B cell (primary cell): Measurements from ENCODE around the gene MUC20. TPM values are rescaled to one million over a fixed set of nuclear protein-coding genes. Genes with fewer than 3 reads are reported as not detected.

Experiments used
- ATAC-seq: fragments of 200-7000 bp; cut with Tn5 transposase; one replicate; pipeline ENCODE4 v1.10.0; 2021; ENCODE audit warnings: low read depth, mild to moderate bottlenecking, moderate number of reproducible peaks, moderate library complexity
- CTCF ChIA-PET: fragments of 350-600 bp; sonication (Branson Sonifier 250); formaldehyde crosslinking; loops from one replicate; lab custom pipeline; 2021; ENCODE audit warnings: antibody characterized with exemption, inconsistent platforms; lab: Charles Lee
- POLR2A ChIA-PET: fragments of 350-600 bp; sonication (Branson Sonifier 250); formaldehyde crosslinking; loops from one replicate; lab custom pipeline; 2021; ENCODE audit warnings: antibody characterized with exemption; lab: Charles Lee
- DNase-seq: peaks from one replicate; pipeline ENCODE4 v3.0.0; 2013
- H2AFZ ChIP-seq: 2 replicates; pipeline ENCODE4 v1.6.1; 2012; ENCODE audit warnings: mild to moderate bottlenecking, low read depth, low read length; ENCODE audit not compliant: insufficient read depth, poor library complexity, severe bottlenecking
- H3K27ac ChIP-seq, 2 donors: 1 replicate in 1 of 2; 2 replicates in 1 of 2; pipeline ENCODE4 v1.5.1; 2012 to 2013; ENCODE audit warnings: low read length in 2 of 2, mild to moderate bottlenecking in 2 of 2, moderate library complexity in 1 of 2
- H3K27me3 ChIP-seq, 4 experiments: fragments of 200-600 bp in 1 of 4; sonication (generic) in 1 of 4; replicated peaks in 1 of 4; 1 replicate in 2 of 4; 2 replicates in 2 of 4; pipeline versions ENCODE4 v1.6.1 to v1.7.0; 2013 to 2016; ENCODE audit warnings: low read length in 3 of 4, mild to moderate bottlenecking in 2 of 4, mixed read lengths in 1 of 4, moderate library complexity in 1 of 4; ENCODE audit not compliant: insufficient read depth in 4 of 4, control insufficient read depth in 3 of 4; ENCODE audit errors: control extremely low read depth in 1 of 4
- H3K36me3 ChIP-seq, 2 experiments: replicated peaks in 1 of 2; 1 replicate in 1 of 2; 2 replicates in 1 of 2; pipeline versions ENCODE4 v1.6.1 to v1.7.1; 2013; ENCODE audit warnings: low read length in 1 of 2; ENCODE audit not compliant: insufficient read depth in 2 of 2, control insufficient read depth in 1 of 2; ENCODE audit errors: control extremely low read depth in 1 of 2, extremely low read depth in 1 of 2
- H3K4me1 ChIP-seq, 2 donors: fragments of 200-600 bp in 1 of 2; sonication (generic) in 1 of 2; 1 replicate in 1 of 2; 2 replicates in 1 of 2; pipeline versions ENCODE4 v1.5.1 to v1.6.1; 2013 to 2017; ENCODE audit warnings: low read length in 2 of 2; ENCODE audit not compliant: control insufficient read depth in 2 of 2, insufficient read depth in 2 of 2
- H3K4me2 ChIP-seq: replicated peaks from 2 replicates; pipeline ENCODE3; 2012; ENCODE audit warnings: mild to moderate bottlenecking, low read depth, low read length; ENCODE audit not compliant: poor library complexity, severe bottlenecking
- H3K4me3 ChIP-seq, 5 experiments: fragments of 200-600 bp in 1 of 5; sonication (generic) in 1 of 5; 1 replicate in 3 of 5; 2 replicates in 2 of 5; pipeline versions ENCODE4 v1.5.1 to v1.7.0; 2011 to 2016; ENCODE audit warnings: low read length in 4 of 5, mild to moderate bottlenecking in 4 of 5, low read depth in 2 of 5, control low read depth in 1 of 5, moderate library complexity in 1 of 5; ENCODE audit not compliant: insufficient read depth in 1 of 5; ENCODE audit errors: control extremely low read depth in 1 of 5, extremely low read depth in 1 of 5
- H3K79me2 ChIP-seq: fragments of 200-600 bp; sonication (generic); one replicate; pipeline ENCODE4 v1.6.0; 2016; ENCODE audit warnings: low read length; ENCODE audit not compliant: control insufficient read depth, insufficient read depth
- H3K9ac ChIP-seq: fragments of 200-600 bp; sonication (generic); 2 replicates; pipeline ENCODE4 v1.6.1; 2017; ENCODE audit warnings: mild to moderate bottlenecking, low read length, moderate library complexity
- H3K9me3 ChIP-seq, 3 donors: one replicate each; pipeline versions ENCODE4 v1.6.1 to v1.7.1; 2013; ENCODE audit warnings: low read length in 2 of 3; ENCODE audit not compliant: control insufficient read depth in 2 of 3, insufficient read depth in 1 of 3; ENCODE audit errors: control extremely low read depth in 1 of 3
- H4K20me1 ChIP-seq: 2 replicates; pipeline ENCODE4 v1.6.0; 2012; ENCODE audit warnings: mild to moderate bottlenecking, low read length; ENCODE audit not compliant: insufficient read depth, control insufficient read depth, poor library complexity, severe bottlenecking
- H3K27ac Mint-ChIP-seq: one replicate; pipeline ENCODE4 v1.8.0; 2021; ENCODE audit warnings: mixed read lengths
- H3K27me3 Mint-ChIP-seq: one replicate; pipeline ENCODE4 v1.8.0; 2021; ENCODE audit warnings: mixed read lengths
- H3K4me1 Mint-ChIP-seq: one replicate; pipeline ENCODE4 v1.8.0; 2021; ENCODE audit warnings: mixed read lengths
- H3K4me3 Mint-ChIP-seq: one replicate; pipeline ENCODE4 v1.8.0; 2021; ENCODE audit warnings: mixed read lengths
- H3K9me3 Mint-ChIP-seq: one replicate; pipeline ENCODE4 v1.8.0; 2022; ENCODE audit warnings: mixed read lengths; ENCODE audit not compliant: insufficient read depth
- CTCF ChIP-seq: fragments of 200-600 bp; IDR thresholded peaks from one replicate; pipeline ENCODE4 v1.8.0; 2022; ENCODE audit warnings: antibody characterized with exemption, mild to moderate bottlenecking
- EZH2 ChIP-seq: IDR thresholded peaks from 2 replicates; pipeline ENCODE4 v1.6.1; 2012; ENCODE audit warnings: borderline replicate concordance, low read depth, mild to moderate bottlenecking, moderate library complexity, low read length; ENCODE audit not compliant: insufficient read depth, poor library complexity, severe bottlenecking
- WGBS: methylation state at CpG from one replicate; pipeline ENCODE4 v1.1.5; 2013; ENCODE audit warnings: missing lambda C conversion rate; ENCODE audit not compliant: insufficient coverage; 5-methylcytosine and 5-hydroxymethylcytosine counted together
- intact Hi-C: fragments of 100-400 bp; cut with micrococcal nuclease; formaldehyde crosslinking; loops from one replicate; pipeline ENCODE4 v1.10.0; 2022
- polyA plus RNA-seq: library from polyadenylated mRNA; depleted of rRNA; stranded (reverse); fragments of >200 nt; gene quantifications from 2 replicates; pipeline ENCODE4 v1.2.3, GENCODE V29; 2012
- total RNA-seq, 2 donors: library from RNA; stranded (reverse); fragments of 120-200 nt in 1 of 2; gene quantifications; 1 replicate in 1 of 2; 2 replicates in 1 of 2; pipeline versions ENCODE4 v1.2.3 to v1.2.4, GENCODE V29; 2013 to 2022

The MUC20 gene
- total and polyA plus RNA-seq, 2 donors (not counting 1 experiment from before 2014, with no cell fraction given), result 11.0 to 15.6 TPM

GRCh38 chr3:195757827-195758226, 37.0 kb downstream of the MUC20 start:
- no peaks in the 10 kb centered on the region for H3K36me3 ChIP-seq
- H3K4me1 ChIP-seq, result peaks cover 0 to 3% of the 10 kb centered on the region in 2 donors
- H3K27me3 ChIP-seq, result peaks cover 0 to 27% (median 7%) of the 10 kb centered on the region in 4 experiments
- DNase-seq (no peak), ATAC-seq (no peak)
- POLR2A ChIA-PET, result no interaction called here
- Mint-ChIP-seq H3K9me3 (no peaks in the 10 kb centered on the region), H3K4me3 (no peak overlapping the region), H3K27me3 (peaks cover 59% of the 10 kb centered on the region), H3K27ac (no peak overlapping the region), H3K4me1 (no peaks in the 10 kb centered on the region)
- no peak overlapping the region for H3K27ac ChIP-seq
- intact Hi-C loops, result no loop called here
- H3K9me3 ChIP-seq, result no peaks in the 10 kb centered on the region
- H2AFZ ChIP-seq, result no peak overlapping the region
- no peak overlapping the region for H3K9ac ChIP-seq
- no peaks in the 10 kb centered on the region for H3K79me2 ChIP-seq
- no peak overlapping the region for H3K4me3 ChIP-seq
- WGBS, result 58% methylated on average over 10 of the region's 10 CpGs
- no peaks in the 10 kb centered on the region for H4K20me1 ChIP-seq
- H3K4me2 ChIP-seq, result no peak overlapping the region
- TF ChIP-seq CTCF (no peak), EZH2 (no peak)
- CTCF ChIA-PET, result no interaction called here

DNA sequence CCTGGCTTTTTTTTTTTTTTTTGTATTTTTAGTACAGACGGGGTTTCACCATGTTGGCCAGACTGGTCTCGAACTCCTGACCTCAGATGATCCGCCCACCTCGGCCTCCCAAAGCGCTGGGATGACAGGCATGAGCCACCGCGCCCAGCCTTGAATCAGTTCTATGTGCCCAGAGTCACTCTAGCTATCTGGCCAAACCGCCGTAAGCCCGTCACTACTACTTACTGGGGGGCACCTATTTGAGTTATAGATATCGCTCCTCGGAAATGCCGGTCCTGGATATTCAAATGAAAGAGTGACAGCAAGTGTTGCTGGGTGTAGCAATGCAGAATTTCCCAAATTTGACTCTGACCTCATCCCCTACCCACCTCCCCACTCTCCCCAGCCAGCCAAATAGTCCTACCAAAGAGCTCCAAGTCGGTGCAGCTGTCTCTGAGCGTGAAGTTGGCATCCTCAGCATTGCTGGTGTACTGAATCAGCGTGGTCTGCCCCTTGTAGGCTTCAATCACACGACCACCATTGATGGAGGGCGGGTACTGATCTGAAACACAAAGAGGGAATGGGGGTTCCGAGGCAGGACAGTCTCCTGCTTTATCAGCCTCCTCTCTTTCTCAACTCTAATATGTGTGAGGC, 38.1 kb downstream of the MUC20 start:
- DNase-seq, result no peak
- 83% methylated on average over 12 of the region's 19 CpGs for WGBS
- ATAC-seq, result no peak
- CTCF ChIA-PET, result interaction anchor here (1.0 kb wide), 1 partner anchor 51 kb away, joined by 3 read pairs; no protein-coding TSS in a partner anchor
- H3K4me1 ChIP-seq, result peaks cover 0 to 3% of the 10 kb centered on the region in 2 donors
- H3K4me1 Mint-ChIP-seq, result no peaks in the 10 kb centered on the region
- POLR2A ChIA-PET, result no interaction called here
- H3K27me3 Mint-ChIP-seq, result peaks cover 62% of the 10 kb centered on the region
- H3K79me2 ChIP-seq, result no peaks in the 10 kb centered on the region
- TF ChIP-seq CTCF (no peak), EZH2 (no peak)
- H3K27ac ChIP-seq, result no peak overlapping the region
- no peaks in the 10 kb centered on the region for H3K36me3 ChIP-seq
- H3K9me3 ChIP-seq, result no peaks in the 10 kb centered on the region
- H3K4me3 ChIP-seq, result no peak overlapping the region
- no peak overlapping the region for H3K4me2 ChIP-seq
- no peak overlapping the region for H3K9ac ChIP-seq
- H3K27me3 ChIP-seq, result peaks cover 0 to 32% (median 7%) of the 10 kb centered on the region in 4 experiments
- no peaks in the 10 kb centered on the region for H4K20me1 ChIP-seq
- H2AFZ ChIP-seq, result no peak overlapping the region
- no peaks in the 10 kb centered on the region for H3K9me3 Mint-ChIP-seq
- H3K27ac Mint-ChIP-seq, result no peak overlapping the region
- no peak overlapping the region for H3K4me3 Mint-ChIP-seq
- intact Hi-C loops, result no loop called here
